Esophagus muscularis mucosa (tissue), 2 donors: ENCODE measurements around the gene KIF3A.

Source experiments
- EP300 ChIP-seq: sonication (generic); formaldehyde crosslinking; IDR thresholded peaks from one replicate; pipeline ENCODE4 v1.6.1; 2017; ENCODE audit warnings: antibody characterized with exemption
- POLR2A ChIP-seq: fragments of 450-650 bp; IDR thresholded peaks from one replicate; pipeline ENCODE4 v1.6.1; 2017; ENCODE audit warnings: antibody characterized with exemption, moderate library complexity, mild to moderate bottlenecking, low read depth

- TF ChIP-seq POLR2A (no peak), EP300 (no peak)
These were observed 70.0 kb downstream of the KIF3A start for GRCh38 chr5:132667309-132667708.
